Stimulated activated CD8-positive, alpha-beta memory T cell treated with anti-CD3 and anti-CD28 coated beads, Interleukin-15, amount 100 ng/mL, for 24 hours (primary cell): ENCODE data around the gene MEF2D.

ENCODE experiments used
- DNase-seq: peaks from one replicate; pipeline ENCODE4 v3.0.0-alpha.2; 2020; ENCODE audit warnings: low read depth

The MEF2D gene

DNA sequence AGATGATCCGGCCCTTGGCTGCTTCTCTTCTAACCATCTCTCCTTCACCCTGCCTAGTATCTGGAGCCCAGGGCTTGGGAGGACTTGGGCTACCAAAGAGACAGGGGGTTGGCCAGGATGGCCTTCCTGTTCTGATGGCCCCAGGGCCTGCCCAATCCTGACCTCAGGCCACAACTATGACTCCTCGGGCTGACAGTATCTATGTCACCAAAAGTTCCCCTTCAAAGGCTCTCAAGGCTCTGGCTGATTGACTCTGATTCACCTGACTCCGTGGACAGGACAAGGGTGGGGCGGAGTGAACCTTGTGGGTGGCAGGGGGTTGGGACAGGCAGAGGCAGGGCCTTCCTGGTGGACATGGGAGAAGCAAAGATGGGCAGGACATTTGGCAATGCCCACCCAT, 12.7 kb downstream of the MEF2D start:
- DNase-seq: no peak

GRCh38 chr1:156486421-156487344, 13.9 kb downstream of the MEF2D start:
- DNase-seq: no peak

GRCh38 chr1:156485984-156486383, 14.6 kb downstream of the MEF2D start:
- no peak for DNase-seq

- no peak for DNase-seq
Measured at GRCh38 chr1:156484480-156485058, 16.0 kb downstream of the MEF2D start.

DNA sequence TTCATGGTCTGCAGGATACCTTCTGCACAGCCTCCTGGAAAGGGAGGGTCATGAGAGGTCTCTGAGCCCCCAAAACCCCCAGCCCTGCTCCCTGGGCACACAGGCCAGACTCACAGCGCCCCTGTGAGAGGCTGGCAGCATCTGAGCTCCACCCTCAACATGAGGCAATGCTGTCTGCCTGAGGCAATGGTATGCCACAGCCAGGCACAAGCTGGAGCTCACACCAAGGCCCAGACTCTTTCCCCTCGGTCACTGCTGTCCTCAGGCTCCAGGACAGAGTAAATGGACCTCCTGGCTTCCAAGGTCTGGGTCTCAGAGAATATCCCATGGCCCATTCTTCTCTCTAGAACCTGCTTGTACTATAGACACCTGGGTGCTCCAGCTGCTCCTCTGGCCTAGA, 17.2 kb downstream of the MEF2D start:
- no peak for DNase-seq

- DNase-seq: no peak
Measured at GRCh38 chr1:156482276-156482675, 18.3 kb downstream of the MEF2D start.

DNA sequence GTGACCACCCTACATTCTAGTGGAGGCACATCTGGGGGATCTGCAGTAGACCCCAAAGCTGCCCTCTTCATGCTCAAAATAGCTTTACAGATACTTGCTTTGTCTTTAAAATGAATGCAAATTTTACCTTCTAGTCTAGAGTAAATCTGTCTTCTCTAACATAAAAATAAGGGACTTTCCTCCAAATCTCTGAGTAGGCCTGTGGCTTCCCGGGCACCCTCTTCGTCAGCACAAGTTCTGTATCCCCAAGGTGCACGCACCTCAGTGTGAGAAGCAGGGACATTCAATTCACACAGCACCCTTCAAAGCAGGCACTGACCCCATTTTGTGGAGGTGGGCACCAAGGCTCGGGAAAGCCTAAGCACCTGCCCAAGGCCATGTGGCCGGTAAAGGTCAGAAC, 19.0 kb downstream of the MEF2D start:
- DNase-seq: no peak

DNA sequence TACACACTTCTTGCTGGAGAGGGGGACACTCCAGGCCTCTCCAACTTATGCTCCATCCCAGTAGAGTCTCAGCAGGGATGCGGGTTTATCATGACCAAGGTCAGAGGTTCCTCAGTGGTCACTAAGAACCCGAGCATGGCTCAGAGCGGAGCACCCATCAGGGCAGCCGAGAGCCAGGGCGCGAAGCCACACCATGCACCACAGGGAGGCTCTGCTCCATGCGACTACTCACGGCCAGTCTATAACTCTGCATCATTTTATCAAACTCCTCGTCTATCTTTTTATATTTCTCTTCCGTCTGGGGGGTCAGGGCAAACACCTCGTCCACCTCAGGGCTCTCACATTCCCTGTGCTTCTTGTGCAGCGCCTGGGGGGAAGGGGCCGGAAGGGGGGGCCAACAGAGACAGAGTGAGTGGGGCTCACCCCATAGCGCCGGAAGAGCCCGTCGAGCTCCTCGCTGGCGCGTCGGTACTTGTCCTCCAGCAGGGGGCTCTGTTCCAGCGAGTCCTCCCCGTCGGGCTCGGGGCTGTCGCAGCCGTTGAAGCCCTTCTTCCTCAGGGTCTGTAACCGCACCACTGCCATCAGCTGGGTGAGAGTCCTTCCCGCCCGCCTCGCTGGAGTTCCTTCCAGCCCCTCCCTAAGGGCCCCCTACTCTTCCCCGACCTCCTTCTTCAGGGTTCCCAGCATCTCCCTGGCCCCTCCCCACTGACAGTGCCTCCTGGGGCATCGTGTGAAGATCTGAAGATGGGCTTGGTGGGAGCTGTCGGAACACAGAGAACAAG, 20.0 kb downstream of the MEF2D start:
- no peak for DNase-seq

GRCh38 chr1:156480016-156480370, 20.6 kb downstream of the MEF2D start:
- no peak for DNase-seq

GRCh38 chr1:156479093-156480015, 21.2 kb downstream of the MEF2D start:
- DNase-seq: no peak

GRCh38 chr1:156478250-156478627, 22.3 kb downstream of the MEF2D start:
- DNase-seq: no peak

- no peak for DNase-seq
Measured at GRCh38 chr1:156477526-156478249, 22.9 kb downstream of the MEF2D start.

DNA sequence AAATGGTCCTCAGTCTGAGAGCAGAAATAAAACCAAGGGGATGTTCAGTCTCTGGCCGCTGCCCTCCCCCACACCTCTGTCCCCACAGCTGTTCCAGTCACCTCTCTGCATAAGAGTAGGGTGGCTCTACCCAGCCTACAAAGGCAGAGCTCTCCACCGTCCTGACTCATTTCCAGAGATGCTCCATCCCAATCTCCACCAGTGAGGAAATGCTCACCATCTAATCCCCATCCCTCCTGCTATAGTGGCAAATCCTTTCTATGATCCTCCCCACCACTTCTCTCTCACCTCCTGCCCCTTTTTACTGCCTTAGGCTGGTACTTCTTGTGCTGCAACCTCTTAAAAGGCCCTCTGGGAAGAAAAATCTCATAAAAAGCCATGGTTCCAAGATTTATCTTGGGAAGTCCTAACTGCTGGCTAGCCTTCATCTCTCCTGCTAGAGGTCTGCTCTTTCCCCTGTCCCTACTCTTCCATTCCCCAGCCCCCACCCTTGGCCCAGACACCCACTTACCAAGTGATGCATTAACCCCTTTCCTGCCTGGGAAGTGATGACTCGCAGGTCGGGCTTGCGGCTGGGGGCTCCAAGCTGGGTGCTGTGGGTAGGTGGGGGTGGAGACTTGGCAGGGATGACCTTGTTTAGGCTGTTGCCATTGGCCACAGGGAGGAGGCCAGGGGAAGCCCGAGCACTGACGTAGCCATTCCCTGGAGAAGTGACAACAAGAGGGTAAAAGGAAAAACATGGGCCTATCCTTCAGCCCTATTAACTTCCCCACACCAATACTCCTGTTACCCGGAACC, 23.9 kb downstream of the MEF2D start:
- no peak for DNase-seq

GRCh38 chr1:156475568-156476500, 24.7 kb downstream of the MEF2D start:
- DNase-seq: no peak

DNA sequence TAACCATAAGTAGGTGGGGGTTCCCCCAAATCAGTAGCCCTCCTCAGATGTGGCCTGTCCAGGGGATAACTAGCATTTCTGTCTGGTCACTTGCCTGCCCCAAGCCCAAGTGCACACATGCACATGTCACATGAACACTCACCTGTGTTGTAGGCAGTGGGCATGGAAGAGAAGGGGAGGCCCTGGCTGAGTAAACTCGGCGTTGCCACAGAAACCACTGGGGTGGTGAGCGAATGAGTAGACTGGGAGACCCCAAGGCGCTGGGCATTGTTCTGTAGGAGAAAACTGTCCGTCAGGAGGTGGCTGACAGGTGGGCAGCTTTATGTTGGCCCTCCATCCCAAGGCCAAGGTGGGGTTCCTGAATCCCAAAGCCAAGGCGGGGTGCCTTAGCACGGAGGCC, 25.6 kb downstream of the MEF2D start:
- no peak for DNase-seq

DNA sequence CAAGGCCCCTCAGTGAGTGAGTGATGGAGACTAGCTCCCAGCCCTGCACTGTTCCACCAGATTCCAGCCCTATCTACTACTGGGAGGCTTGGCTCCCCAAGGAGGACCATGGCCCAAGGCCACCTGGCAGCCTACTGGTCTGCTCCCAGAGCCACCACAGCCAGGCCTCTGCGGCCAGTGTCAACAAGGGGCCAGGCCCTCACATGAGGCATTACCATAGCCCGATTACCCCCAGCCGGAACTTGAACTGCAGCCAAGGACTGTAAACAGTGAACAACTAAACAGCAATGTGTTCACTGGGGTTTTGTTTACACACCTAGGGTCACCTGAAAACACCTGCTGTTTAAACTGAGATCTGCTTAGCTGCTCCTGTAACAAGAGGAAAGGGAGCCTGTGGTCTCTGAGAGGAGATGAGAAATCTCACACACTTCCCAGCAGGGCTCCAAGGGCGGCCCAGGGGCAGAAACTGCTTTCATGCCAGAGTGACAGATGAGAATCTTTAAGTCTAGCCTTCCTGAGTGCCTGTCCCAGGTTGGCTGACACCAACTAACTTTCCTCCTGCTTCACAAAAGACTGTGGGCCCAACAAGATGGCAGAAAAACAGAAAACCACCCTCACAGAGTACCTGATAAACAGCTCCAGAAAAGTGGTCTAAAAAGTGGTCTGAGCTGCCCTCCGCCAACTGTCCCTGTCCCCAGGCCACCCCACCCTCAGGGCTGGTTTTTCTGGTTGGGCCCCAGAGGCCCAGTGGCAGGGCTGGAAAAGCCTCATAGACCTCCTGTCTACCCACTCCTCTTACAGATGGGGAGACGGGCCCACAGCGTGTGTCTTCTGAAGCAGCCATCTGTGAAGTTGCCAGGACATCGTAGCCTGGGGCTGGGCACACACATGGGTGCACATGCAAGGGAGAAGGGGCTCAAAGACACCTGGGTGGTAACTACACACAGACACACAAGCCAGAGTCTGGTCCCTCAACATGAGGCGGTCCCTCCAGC, 28.8 kb downstream of the MEF2D start:
- no peak for DNase-seq

GRCh38 chr1:156470473-156470872, 30.1 kb downstream of the MEF2D start:
- no peak for DNase-seq
